Measurements from ENCODE around the gene LYZ.

GRCh38 chr12:69328426-69328825 lies 19.8 kb upstream of the LYZ start:
- TF ChIP-seq POLR2AphosphoS5 (IDR thresholded peaks at IDR 0.05; ENCODE audit: low read depth, low read length): no peak
- TF ChIP-seq FOXP2 (optimal IDR thresholded peaks at IDR 0.05; ENCODE audit: borderline replicate concordance, extremely low read depth, extremely low read length, insufficient read depth): no peak
- TF ChIP-seq TAF1 (IDR thresholded peaks at IDR 0.05; ENCODE audit: borderline replicate concordance, insufficient read depth, low read length): no peak

Data from PFSK-1 (cell line).